GM12878 (cell line): Measurements from ENCODE around the gene NCKIPSD. TPM values are rescaled to one million over a fixed set of nuclear protein-coding genes. Genes with fewer than 3 reads are reported as not detected.

Source experiments
- BACH1 ChIP-seq: fragments of 450-650 bp; IDR thresholded peaks from 2 replicates; pipeline ENCODE4 v1.6.1; 2017; ENCODE audit warnings: mild to moderate bottlenecking, borderline replicate concordance
- BHLHE40 ChIP-seq, 2 experiments: fragments of 450-650 bp in 1 of 2; IDR thresholded peaks; 2 replicates each; pipeline ENCODE4 v1.6.1; 2011 to 2017; ENCODE audit warnings: low read depth in 2 of 2, borderline replicate concordance in 1 of 2, improper control_type of control experiment in 1 of 2, low read length in 1 of 2, mild to moderate bottlenecking in 1 of 2
- CBFB ChIP-seq: IDR thresholded peaks from 2 replicates; pipeline ENCODE4 v1.6.1; 2016; ENCODE audit warnings: antibody characterized with exemption, low read depth
- CBX5 ChIP-seq: sonication (generic); IDR thresholded peaks from 2 replicates; pipeline ENCODE4 v1.6.1; 2016; ENCODE audit warnings: low read depth, moderate library complexity, mild to moderate bottlenecking, inconsistent platforms
- CHD1 ChIP-seq: IDR thresholded peaks from 2 replicates; pipeline ENCODE4 v1.6.1; 2012; ENCODE audit warnings: low read depth, low read length, improper control_type of control experiment
- CREB1 ChIP-seq: IDR thresholded peaks from 2 replicates; pipeline ENCODE4 v1.6.1; 2012; ENCODE audit warnings: low read depth, mild to moderate bottlenecking, inconsistent platforms
- CREM ChIP-seq: IDR thresholded peaks from 2 replicates; pipeline ENCODE4 v1.6.1; 2014; ENCODE audit warnings: antibody characterized with exemption, low read depth
- DPF2 ChIP-seq: fragments of 450-650 bp; IDR thresholded peaks from 2 replicates; pipeline ENCODE4 v1.6.1; 2017; ENCODE audit warnings: mild to moderate bottlenecking
- EGR1 ChIP-seq, 2 experiments: IDR thresholded peaks; 1 replicate in 1 of 2; 2 replicates in 1 of 2; pipeline ENCODE4 v1.6.1; 2011 to 2012; ENCODE audit warnings: low read depth in 2 of 2, low read length in 2 of 2, borderline replicate concordance in 1 of 2, mild to moderate bottlenecking in 1 of 2, moderate library complexity in 1 of 2
- HCFC1 ChIP-seq: fragments of 150-350 bp; IDR thresholded peaks from 2 replicates; pipeline ENCODE4 v1.6.1; 2014; ENCODE audit warnings: low read length
- IRF4 ChIP-seq: IDR thresholded peaks from 2 replicates; pipeline ENCODE4 v1.6.1; 2011; ENCODE audit warnings: low read depth, low read length
- JUND ChIP-seq: IDR thresholded peaks from 2 replicates; pipeline ENCODE4 v1.6.1; 2012; ENCODE audit warnings: low read depth, mild to moderate bottlenecking, low read length, improper control_type of control experiment, moderate library complexity
- LARP7 ChIP-seq: fragments of 450-650 bp; IDR thresholded peaks from 2 replicates; pipeline ENCODE4 v1.6.1; 2017; ENCODE audit warnings: mild to moderate bottlenecking
- MEF2B ChIP-seq: fragments of 450-650 bp; IDR thresholded peaks from 2 replicates; pipeline ENCODE4 v1.6.1; 2018; ENCODE audit warnings: mild to moderate bottlenecking, moderate library complexity; ENCODE audit not compliant: partially characterized antibody, poor library complexity, severe bottlenecking
- MXI1 ChIP-seq: fragments of 150-350 bp; IDR thresholded peaks from 2 replicates; pipeline ENCODE4 v1.6.1; 2011; ENCODE audit warnings: low read depth, mild to moderate bottlenecking, inconsistent platforms, low read length, improper control_type of control experiment
- NBN ChIP-seq: fragments of 450-650 bp; IDR thresholded peaks from 2 replicates; pipeline ENCODE4 v1.6.1; 2016
- NRF1 ChIP-seq: conservative IDR thresholded peaks from 2 replicates; pipeline ENCODE4 v1.6.1; 2011; ENCODE audit warnings: mild to moderate bottlenecking, low read depth, low read length, improper control_type of control experiment
- RCOR1 ChIP-seq: conservative IDR thresholded peaks from 2 replicates; pipeline ENCODE4 v1.6.1; 2012; ENCODE audit warnings: low read depth, low read length, improper control_type of control experiment
- SREBF1 ChIP-seq: IDR thresholded peaks from 2 replicates; pipeline ENCODE4 v1.6.1; 2012; ENCODE audit warnings: mild to moderate bottlenecking, low read length
- SUPT20H ChIP-seq: IDR thresholded peaks from 2 replicates; pipeline ENCODE4 v1.6.1; 2011; ENCODE audit warnings: low read depth, mild to moderate bottlenecking, low read length, moderate library complexity, borderline replicate concordance; ENCODE audit not compliant: control insufficient read depth
- ZNF207 ChIP-seq: fragments of 450-650 bp; IDR thresholded peaks from 2 replicates; pipeline ENCODE4 v1.6.1; 2014; ENCODE audit warnings: antibody characterized with exemption, mild to moderate bottlenecking, borderline replicate concordance
- ZNF384 ChIP-seq: IDR thresholded peaks from 2 replicates; pipeline ENCODE4 v1.6.1; 2012; ENCODE audit warnings: low read depth, mild to moderate bottlenecking, low read length, improper control_type of control experiment, borderline replicate concordance
- polyA plus RNA-seq, 11 experiments: library from polyadenylated mRNA; depleted of rRNA in 4 of 11; unstranded in 6 of 11; stranded (reverse) in 5 of 11; fragments of >200 nt; fragmentation: Nextera tagmentation in 4 of 11; fragmentation: Illumina TruSeq in 1 of 11; extraction: Ambion mirVana in 4 of 11; extraction: Trizol in 1 of 11; gene quantifications; 1 replicate in 1 of 11; 2 replicates in 10 of 11; pipeline versions ENCODE4 v1.2.1 to v1.2.3, GENCODE V29; 2011 to 2016; ENCODE audit warnings: inconsistent platforms in 2 of 11, missing spikeins in 2 of 11, low read depth in 1 of 11
- total RNA-seq, 4 experiments: library from RNA; depleted of rRNA in 3 of 4; stranded (reverse); fragments of >200 nt in 3 of 4; fragmentation: Illumina TruSeq in 1 of 4; extraction: Trizol in 1 of 4; gene quantifications; 2 replicates each; pipeline versions ENCODE4 v1.2.1 to v1.2.3, GENCODE V29; 2013 to 2021
- TF ChIP-seq, protein P1 (sequence below): IDR thresholded peaks from 2 replicates; pipeline ENCODE4 v1.6.1; 2012; ENCODE audit warnings: low read depth, low read length, improper control_type of control experiment
- TF ChIP-seq, protein P2 (sequence below): fragments of 450-650 bp; IDR thresholded peaks from 2 replicates; pipeline ENCODE4 v1.6.1; 2018; ENCODE audit warnings: mild to moderate bottlenecking, low read depth, moderate library complexity; ENCODE audit not compliant: partially characterized antibody

The NCKIPSD gene
- total and polyA plus RNA-seq, 10 of the 15 experiments (the other 5 are each of a cell fraction or from before 2014, with no cell fraction given), result 0.93 to 31.6 (median 15.2) TPM

DNA sequence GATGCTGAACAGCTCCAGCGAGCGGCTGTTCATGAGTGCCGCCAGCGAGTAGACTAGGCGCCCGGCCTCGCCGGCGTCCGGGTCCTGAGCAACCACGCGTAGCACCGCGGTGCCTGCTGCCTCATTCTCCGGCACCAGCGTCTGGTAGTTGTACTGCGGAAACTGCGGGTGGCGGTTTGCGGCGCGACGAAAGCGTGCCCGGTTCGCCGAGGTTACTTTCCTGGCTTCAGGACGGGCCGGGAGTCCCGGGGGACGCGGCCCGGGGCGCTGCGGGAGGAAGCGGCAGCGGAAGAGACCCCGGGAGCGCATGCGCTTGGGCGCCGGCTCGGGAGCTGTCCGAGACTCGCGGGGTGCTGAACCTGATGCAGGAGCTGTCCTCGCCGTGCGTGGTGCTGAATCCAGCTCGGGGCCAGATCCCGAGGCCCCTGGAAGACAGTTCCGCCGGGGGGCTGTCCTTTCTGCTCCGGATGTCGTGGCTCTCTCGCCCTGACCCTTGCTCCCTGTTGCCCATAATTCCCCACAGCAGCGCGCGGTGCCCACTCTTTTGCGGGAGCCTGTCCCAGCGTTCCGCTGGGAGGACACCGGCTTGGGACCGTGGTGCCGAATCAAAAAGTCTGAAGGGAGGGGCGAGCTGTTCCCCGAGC, 24.1 kb downstream of the NCKIPSD start (continued):
- TF ChIP-seq MXI1, result peak; percentile 98
- TF ChIP-seq ZNF207, result peak; percentile 60; the same call in 1 of the 2 replicates
- TF ChIP-seq SUPT20H, result no peak
- TF ChIP-seq ZNF384, result no peak
- TF ChIP-seq MEF2B, result peak; percentile 38
- 0 out of 2 replicates have a peak, but pooled peaks have one; percentile 26 for TF ChIP-seq NBN
- TF ChIP-seq NRF1, result peak; percentile 75
- peak; percentile 97 for TF ChIP-seq RCOR1
- TF ChIP-seq LARP7, result peak; percentile 71; the same call in 1 of the 2 replicates
- TF ChIP-seq BACH1, result peak; percentile 22; the same call in 1 of the 2 replicates
- peak; percentile 89; the same call in 1 of the 2 replicates for TF ChIP-seq CBX5
- no peak for TF ChIP-seq CBFB
- 0 out of 2 replicates have a peak, but pooled peaks have one; percentile 46 for TF ChIP-seq IRF4
- TF ChIP-seq, protein P1, sequence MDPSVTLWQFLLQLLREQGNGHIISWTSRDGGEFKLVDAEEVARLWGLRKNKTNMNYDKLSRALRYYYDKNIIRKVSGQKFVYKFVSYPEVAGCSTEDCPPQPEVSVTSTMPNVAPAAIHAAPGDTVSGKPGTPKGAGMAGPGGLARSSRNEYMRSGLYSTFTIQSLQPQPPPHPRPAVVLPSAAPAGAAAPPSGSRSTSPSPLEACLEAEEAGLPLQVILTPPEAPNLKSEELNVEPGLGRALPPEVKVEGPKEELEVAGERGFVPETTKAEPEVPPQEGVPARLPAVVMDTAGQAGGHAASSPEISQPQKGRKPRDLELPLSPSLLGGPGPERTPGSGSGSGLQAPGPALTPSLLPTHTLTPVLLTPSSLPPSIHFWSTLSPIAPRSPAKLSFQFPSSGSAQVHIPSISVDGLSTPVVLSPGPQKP, result no peak
- TF ChIP-seq SREBF1, result peak; percentile 98
- TF ChIP-seq DPF2, result peak; percentile 34; the same call in 1 of the 2 replicates
- 0 out of 2 replicates have a peak, but pooled peaks have one; percentile 11 for TF ChIP-seq HCFC1
- no peak for TF ChIP-seq EGR1 (IDR thresholded peaks at IDR 0.05; ENCODE audit: borderline replicate concordance in 1 of 2, low read depth in 2 of 2, low read length in 2 of 2)
- TF ChIP-seq BHLHE40 (IDR thresholded peaks at IDR 0.05; ENCODE audit: borderline replicate concordance in 1 of 2, low read depth in 2 of 2, low read length in 1 of 2), result peak in 1 of 2 experiments; percentile 52; a peak in 3 of 4 replicates
- TF ChIP-seq CHD1, result no peak
- TF ChIP-seq CREM, result 0 out of 2 replicates have a peak, but pooled peaks have one; percentile 9
- TF ChIP-seq, protein P2, sequence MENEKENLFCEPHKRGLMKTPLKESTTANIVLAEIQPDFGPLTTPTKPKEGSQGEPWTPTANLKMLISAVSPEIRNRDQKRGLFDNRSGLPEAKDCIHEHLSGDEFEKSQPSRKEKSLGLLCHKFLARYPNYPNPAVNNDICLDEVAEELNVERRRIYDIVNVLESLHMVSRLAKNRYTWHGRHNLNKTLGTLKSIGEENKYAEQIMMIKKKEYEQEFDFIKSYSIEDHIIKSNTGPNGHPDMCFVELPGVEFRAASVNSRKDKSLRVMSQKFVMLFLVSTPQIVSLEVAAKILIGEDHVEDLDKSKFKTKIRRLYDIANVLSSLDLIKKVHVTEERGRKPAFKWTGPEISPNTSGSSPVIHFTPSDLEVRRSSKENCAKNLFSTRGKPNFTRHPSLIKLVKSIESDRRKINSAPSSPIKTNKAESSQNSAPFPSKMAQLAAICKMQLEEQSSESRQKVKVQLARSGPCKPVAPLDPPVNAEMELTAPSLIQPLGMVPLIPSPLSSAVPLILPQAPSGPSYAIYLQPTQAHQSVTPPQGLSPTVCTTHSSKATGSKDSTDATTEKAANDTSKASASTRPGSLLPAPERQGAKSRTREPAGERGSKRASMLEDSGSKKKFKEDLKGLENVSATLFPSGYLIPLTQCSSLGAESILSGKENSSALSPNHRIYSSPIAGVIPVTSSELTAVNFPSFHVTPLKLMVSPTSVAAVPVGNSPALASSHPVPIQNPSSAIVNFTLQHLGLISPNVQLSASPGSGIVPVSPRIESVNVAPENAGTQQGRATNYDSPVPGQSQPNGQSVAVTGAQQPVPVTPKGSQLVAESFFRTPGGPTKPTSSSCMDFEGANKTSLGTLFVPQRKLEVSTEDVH, result peak; percentile 55
- TF ChIP-seq JUND, result no peak
- TF ChIP-seq CREB1, result peak; percentile 21; the same call in 1 of the 2 replicates
